Urinary bladder (tissue), 4 donors: Measurements from ENCODE around the gene ATXN1. TPM values are rescaled to one million over a fixed set of nuclear protein-coding genes. Genes with fewer than 3 reads are reported as not detected.

ENCODE experiments used
- DNase-seq: peaks from one replicate; pipeline ENCODE4 v3.0.0-alpha.2; 2015; ENCODE audit errors: extremely low spot score
- H3K27ac ChIP-seq: one replicate; pipeline ENCODE4 v1.5.1; 2013; ENCODE audit warnings: low read depth, mild to moderate bottlenecking, moderate library complexity
- H3K36me3 ChIP-seq: one replicate; pipeline ENCODE4 v1.6.1; 2013; ENCODE audit warnings: mild to moderate bottlenecking, moderate library complexity; ENCODE audit not compliant: insufficient read depth
- H3K4me1 ChIP-seq: one replicate; pipeline ENCODE4 v1.6.1; 2013; ENCODE audit warnings: mild to moderate bottlenecking, moderate library complexity; ENCODE audit not compliant: insufficient read depth
- H3K4me3 ChIP-seq: one replicate; pipeline ENCODE4 v1.5.1; 2013; ENCODE audit warnings: low read depth, low read length
- WGBS: extraction: QIAGEN DNeasy Blood & Tissue Kit; methylation state at CpG from one replicate; pipeline ENCODE4 v1.1.7; 2013; 5-methylcytosine and 5-hydroxymethylcytosine counted together
- polyA plus RNA-seq: library from polyadenylated mRNA; stranded (reverse); fragments of 200-250 nt; gene quantifications from one replicate; pipeline ENCODE4 v1.2.3, GENCODE V29; 2013
- total RNA-seq: library from RNA; depleted of rRNA; stranded (reverse); fragments of >200 nt; gene quantifications from one replicate; pipeline ENCODE4 v1.2.3, GENCODE V29; 2014
- donor health status: healthy with polysubstance abuse.
- donor health status: healthy.

ATXN1 gene
- total and polyA plus RNA-seq, 2 donors = 15.8 to 137 TPM

DNA sequence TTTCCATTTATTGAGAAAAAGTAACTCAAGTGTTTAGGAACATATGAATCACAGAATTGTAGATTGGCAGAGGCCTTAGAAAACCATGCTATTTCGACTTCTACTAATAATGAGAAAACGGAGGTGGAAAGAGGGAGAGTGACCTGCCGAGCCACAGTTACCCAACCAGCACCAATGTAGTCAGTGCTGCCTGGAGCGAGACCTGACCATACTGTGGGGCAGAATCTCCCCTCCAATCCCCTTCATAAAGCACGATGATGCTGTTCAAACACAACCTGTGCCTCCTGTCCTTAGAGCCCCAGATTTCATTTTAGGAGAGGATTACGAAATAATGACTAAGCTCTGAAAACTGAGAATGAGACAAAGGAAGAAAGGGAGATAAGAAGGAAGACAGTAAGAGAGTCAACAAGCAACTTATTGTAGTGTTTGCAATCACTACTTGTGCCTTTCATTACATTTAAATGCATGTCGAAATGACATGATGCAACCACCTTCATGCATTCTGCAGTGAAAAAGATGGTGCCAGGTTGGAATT lies 70.6 kb downstream of the ATXN1 start:
- H3K4me1 ChIP-seq = no peaks in the 10 kb centered on the region
- H3K4me3 ChIP-seq = no peak overlapping the region
- no peaks in the 10 kb centered on the region for H3K36me3 ChIP-seq
- no peak overlapping the region for H3K27ac ChIP-seq
- WGBS = 80% methylated on average over 7 of the region's 7 CpGs
- no peak for DNase-seq

DNA sequence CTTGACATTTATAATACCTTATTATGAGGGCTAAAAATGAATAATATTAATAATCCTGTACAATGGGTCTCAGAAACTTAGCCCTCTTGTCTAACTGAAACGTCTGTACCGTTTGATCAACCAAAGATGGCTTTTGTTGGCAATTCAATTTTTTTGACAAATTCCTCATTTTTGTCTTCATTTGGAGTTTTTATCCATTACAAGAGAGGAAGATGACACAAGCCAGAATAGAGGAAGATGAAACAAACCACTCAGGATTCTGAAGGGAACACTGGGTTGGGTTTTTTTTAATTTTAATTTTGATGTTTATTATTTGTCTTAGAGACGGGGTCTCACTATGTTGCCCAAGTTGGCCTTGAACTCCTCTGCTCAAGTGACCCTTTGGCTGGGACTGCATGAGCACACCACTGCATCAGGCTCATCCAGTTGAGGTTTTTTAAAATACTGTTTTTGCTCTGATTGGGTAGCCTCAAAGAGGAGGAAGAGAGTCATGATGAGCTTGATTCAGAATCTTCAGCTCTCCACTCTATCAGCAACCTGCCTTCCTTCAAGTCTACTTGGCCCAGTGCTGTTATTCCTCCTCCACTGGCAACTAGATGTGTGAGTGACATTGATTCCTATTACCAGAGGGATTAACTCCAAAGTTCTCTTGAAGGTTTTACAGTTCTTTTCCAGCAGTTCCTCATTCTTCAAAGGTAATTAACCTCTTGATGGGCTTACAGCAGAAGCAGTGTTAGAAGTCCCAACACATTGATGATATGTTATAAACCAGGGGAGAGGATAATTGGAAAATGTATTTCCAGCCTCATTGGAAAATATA lies 71.3 kb downstream of the ATXN1 start:
- WGBS = 92% methylated on average over 3 of the region's 3 CpGs
- no peak overlapping the region for H3K27ac ChIP-seq
- no peaks in the 10 kb centered on the region for H3K4me1 ChIP-seq
- DNase-seq = no peak
- H3K4me3 ChIP-seq = no peak overlapping the region
- H3K36me3 ChIP-seq = no peaks in the 10 kb centered on the region

DNA sequence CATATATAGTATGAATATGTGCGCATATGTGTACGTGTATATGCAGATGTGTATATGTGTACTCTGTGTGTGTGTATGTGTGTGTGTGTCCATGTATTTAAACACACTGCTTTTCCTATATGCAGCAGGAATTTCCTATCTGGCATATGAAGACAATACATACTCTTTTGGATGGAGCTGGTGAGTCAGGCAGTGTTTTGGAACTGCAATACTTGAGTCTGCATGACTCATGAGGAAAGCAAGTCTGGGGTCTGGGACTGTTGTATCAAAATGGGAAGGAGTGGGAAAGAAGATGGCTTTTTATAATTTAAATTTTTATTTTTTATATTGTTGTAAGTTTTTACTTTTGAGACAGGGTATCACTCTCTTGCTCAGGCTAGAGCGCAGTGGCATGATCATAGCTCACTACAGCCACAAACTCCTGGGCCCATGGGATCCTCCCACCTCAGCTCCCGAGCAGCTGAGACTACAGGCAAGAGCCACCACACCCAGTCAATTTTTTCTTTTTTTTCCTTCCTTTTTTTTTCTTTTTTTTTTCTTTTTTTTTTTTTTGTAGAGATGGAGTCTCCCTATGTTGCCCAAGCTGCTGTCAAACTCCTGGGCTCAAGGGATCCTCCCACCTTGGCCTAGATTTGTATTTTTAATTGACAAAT lies 72.2 kb downstream of the ATXN1 start:
- Histone ChIP-seq H3K4me3 (no peak overlapping the region), H3K27ac (no peak overlapping the region), H3K4me1 (peaks cover 2% of the 10 kb centered on the region), H3K36me3 (no peaks in the 10 kb centered on the region)
- 85% methylated on average over 4 of the region's 4 CpGs for WGBS
- no peak for DNase-seq

DNA sequence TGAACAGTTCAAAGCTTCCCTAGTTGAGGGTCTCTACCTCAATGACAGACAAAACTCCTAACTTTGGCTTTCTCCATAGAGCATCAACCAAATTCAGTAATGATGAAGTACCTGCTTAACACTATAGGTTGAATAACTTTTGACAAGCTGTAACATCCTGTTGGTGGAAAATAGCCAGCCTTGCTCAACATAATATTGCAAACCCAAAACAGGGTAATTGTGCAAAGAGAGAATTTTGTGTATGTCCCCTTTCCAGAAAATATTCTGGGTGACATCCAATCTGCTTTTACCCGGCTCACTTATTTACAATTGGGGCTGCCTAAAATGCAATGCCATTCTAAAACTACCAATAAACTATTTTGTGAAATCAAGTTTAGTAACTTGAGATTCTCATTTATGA lies 72.8 kb downstream of the ATXN1 start:
- no peak for DNase-seq
- Histone ChIP-seq H3K4me3 (no peak overlapping the region), H3K36me3 (no peaks in the 10 kb centered on the region), H3K27ac (no peak overlapping the region), H3K4me1 (peaks cover 2% of the 10 kb centered on the region)
- WGBS = 79% methylated on average over 1 of the region's 1 CpG

DNA sequence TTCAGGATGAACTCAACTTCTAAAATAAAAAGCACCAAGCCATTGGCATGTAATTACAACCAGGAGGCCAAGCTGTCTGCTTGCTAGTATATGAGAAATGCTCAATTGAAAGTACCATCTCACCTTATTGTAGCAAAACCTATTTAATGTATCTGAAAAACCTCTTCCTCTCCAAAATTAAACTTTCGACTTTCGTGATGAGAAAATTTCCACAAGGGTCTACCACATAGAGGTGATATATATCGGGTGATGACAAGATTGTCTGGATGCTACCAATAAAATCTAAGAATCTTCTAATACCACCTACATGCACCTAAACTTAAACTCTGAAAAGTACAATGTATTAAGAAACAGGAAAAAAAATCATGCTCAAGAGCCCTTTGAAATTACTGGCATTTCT lies 74.2 kb downstream of the ATXN1 start:
- WGBS = 88% methylated on average over 3 of the region's 3 CpGs
- no peak overlapping the region for H3K27ac ChIP-seq
- no peaks in the 10 kb centered on the region for H3K36me3 ChIP-seq
- no peak for DNase-seq
- H3K4me1 ChIP-seq = peaks cover 2% of the 10 kb centered on the region
- H3K4me3 ChIP-seq = no peak overlapping the region

DNA sequence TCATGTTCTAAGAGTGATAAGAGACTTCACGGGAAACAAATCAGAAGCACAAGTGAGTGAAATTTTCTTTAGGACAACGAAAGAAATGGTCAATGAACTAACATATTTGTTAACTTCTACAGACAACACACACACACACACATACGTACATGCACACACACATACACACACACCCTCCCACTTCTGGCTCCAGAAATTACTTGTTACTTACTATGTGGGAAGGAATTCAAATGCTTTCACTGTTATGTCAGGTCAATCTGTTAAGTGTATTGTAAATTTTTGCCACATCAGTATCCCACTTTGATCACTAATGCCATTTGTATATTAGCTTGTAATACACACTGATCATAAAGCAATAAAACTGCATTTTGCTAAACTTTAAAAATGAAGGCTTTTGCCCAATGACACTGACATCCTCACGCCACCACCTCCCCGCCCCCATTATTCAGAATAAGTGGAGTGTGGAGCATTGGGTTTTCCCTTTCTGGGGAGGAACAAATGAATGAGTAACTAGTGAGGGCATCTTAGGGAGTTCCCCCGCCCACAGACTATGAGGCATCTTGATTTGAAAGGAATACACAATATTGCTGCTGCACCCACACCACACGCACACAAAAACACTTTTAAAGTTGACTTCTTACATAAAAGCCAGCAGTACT lies 76.2 kb downstream of the ATXN1 start:
- H3K27ac ChIP-seq = no peak overlapping the region
- 91% methylated on average over 7 of the region's 7 CpGs for WGBS
- peaks cover 3% of the 10 kb centered on the region for H3K4me1 ChIP-seq
- H3K36me3 ChIP-seq = no peaks in the 10 kb centered on the region
- no peak overlapping the region for H3K4me3 ChIP-seq
- DNase-seq = no peak

DNA sequence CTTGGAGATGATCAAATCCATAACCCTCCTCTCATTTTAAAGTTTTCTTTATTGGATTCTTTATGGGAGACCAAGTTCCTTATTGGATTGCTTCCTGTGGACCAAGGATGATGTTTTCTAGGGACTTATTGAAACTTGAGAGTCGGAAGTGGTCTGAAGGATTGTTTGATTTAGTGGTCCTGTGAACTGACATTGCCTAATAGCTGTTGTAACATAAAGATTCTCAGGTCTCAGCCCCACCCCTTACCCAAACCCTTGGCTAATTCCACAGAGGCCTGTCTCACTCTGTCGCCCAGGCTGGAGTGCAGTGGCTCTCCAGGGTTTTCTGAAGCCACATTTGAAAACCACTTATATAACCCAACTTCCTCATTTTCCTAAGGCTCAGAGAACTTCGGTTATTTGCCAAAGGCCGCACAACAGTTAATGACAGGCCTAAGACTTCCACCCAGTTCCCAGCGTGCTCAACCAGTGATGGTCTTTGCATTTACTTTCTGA lies 77.0 kb downstream of the ATXN1 start:
- WGBS = 81% methylated on average over 5 of the region's 5 CpGs
- DNase-seq = no peak
- Histone ChIP-seq H3K27ac (no peak overlapping the region), H3K36me3 (no peaks in the 10 kb centered on the region), H3K4me1 (peaks cover 3% of the 10 kb centered on the region), H3K4me3 (no peak overlapping the region)

DNA sequence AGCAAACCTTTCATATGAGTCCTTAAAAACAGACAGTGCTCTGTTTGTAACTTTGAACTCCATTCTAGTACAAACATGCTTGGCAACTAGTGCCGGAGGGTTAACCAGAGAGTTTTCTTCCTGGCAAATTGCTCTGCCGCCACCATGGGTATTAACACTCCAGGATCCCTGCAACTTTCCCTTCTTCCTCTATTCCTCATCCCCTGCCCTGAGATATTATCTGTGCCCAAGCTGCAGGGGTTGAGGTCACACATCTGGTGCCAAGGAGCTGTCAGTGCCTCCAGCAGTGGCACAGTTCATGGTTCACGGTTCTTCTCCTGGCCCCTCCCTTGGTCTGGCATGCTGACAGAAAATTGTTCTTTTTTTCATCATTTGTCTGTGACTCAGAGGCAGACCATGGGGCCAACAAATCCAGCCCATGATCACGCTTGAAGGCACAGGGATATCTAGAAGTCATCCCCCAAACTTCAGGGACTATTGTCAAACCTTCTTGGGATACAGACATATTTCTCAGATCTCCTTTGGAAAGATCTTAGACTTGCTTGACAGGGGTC lies 77.5 kb downstream of the ATXN1 start:
- Histone ChIP-seq H3K4me3 (no peak overlapping the region), H3K4me1 (peaks cover 3% of the 10 kb centered on the region), H3K27ac (no peak overlapping the region), H3K36me3 (no peaks in the 10 kb centered on the region)
- 44% methylated on average over 4 of the region's 4 CpGs for WGBS
- DNase-seq = no peak

DNA sequence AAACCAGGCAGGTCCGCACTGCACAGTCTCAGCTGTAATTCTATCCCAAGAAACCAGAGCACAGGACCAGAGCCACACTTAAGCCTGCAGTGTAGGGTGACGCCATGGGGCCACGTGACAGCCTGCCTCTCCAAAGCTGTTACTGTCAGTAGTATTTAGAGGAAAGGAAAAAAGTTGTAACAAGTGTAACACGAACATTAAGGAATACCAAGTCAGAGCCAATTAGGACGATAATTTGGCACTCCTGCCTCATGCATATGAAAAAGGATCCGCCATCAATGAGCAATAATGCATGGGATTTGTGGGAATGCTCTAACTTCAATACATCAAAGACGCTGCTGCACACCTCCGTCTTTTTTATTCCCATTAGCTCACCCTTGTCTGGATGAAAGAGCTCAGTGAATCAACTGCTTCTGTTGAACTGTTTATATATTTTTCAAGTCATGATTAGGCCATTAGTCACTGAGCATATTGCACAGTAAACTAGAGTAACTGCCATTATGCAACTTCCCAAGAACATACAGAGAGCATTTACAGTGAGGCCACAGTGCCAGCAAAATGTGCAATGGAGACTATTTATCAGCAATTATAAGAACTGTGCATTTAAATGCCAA lies 79.9 kb downstream of the ATXN1 start:
- no peak for DNase-seq
- Histone ChIP-seq H3K4me3 (no peak overlapping the region), H3K4me1 (peaks cover 5% of the 10 kb centered on the region), H3K27ac (no peak overlapping the region), H3K36me3 (no peaks in the 10 kb centered on the region)
- 80% methylated on average over 8 of the region's 8 CpGs for WGBS

DNA sequence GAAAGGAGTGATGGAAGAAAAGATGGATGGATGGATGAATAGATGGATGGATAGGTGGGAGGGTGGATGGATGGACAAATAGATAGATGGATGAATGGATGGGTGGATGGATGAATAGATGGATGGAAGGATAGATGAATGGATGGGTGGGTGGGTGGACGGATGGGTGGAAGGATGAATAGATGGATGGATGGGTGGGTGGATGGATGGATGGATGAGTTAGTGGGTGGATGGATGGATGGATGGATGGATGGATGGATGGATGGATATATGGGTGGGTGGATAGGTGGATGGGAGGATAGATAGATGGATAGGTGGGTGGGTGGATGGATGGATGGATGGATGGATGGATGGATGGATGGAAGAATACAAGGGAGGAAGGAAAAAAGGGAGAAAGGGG lies 82.2 kb downstream of the ATXN1 start:
- no peak overlapping the region for H3K4me3 ChIP-seq
- H3K27ac ChIP-seq = no peak overlapping the region
- 98% methylated on average over 1 of the region's 1 CpG for WGBS
- no peak for DNase-seq
- peaks cover 3% of the 10 kb centered on the region for H3K4me1 ChIP-seq
- H3K36me3 ChIP-seq = no peaks in the 10 kb centered on the region

DNA sequence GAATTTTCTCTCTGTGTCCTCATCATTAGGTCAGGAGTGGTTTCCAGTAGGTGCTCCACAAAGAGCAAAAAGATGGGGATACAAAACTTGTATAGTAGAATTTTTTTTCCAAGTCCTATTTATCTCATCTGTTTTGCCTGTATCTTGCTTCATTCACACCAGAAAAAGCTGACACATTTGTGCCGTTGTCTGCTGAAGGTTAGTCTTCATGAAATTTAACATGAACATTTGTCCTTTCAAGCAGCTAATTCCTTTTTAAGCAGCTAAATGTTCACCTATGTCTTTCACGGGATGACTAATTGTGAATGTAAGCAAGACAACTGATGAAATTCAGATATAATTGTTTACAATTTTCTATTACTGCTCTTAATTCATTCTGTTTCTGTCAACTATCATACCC lies 83.8 kb downstream of the ATXN1 start:
- WGBS = 36% methylated on average over 2 of the region's 2 CpGs

DNA sequence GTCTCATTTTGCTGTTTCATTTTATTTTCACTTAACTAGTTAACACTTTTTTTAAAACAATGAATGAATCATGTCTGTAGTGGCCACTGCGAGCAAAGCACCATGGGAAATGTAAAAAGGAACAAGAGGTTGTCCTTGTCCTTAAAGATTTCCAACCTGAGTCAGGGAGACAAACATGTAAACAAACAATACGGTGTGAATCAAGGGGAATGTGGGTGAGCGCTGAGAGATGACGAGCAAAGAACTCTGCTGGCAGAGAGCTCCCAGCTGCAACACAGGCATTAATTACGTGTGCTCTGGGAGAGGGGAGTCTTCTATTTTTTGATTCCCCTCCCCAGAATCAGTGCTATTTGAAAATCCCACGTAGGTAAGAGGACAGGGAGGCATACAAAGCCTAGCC lies 84.3 kb downstream of the ATXN1 start:
- WGBS = 32% methylated on average over 6 of the region's 6 CpGs
- H3K36me3 ChIP-seq = no peaks in the 10 kb centered on the region
- no peak for DNase-seq
- no peak overlapping the region for H3K4me3 ChIP-seq
- H3K27ac ChIP-seq = no peak overlapping the region
- peaks cover 3% of the 10 kb centered on the region for H3K4me1 ChIP-seq

More for the DNA sequence above, 83.8 kb downstream of the ATXN1 start:
- Histone ChIP-seq H3K4me3 (no peak overlapping the region), H3K27ac (no peak overlapping the region), H3K36me3 (no peaks in the 10 kb centered on the region), H3K4me1 (peaks cover 3% of the 10 kb centered on the region)
- no peak for DNase-seq

DNA sequence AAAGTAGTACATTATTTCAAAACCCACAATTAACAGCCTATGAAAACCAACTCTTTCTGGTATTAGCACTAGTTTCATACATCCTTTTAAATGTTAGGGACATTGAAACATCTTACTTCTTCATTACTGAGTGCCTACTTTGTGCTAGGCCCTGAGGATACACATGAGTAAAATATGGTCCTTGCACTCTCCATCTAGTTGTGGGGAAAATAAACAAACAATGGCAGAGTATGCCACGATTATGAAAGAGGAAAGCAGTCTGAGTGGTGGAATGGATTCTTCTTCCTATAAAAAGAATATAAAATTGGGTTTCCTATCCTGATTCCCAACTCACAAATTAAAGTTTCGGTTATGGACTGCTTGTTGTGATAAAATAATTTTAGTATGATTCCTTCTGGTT lies 84.9 kb downstream of the ATXN1 start:
- DNase-seq = no peak
- WGBS = 51% methylated on average over 2 of the region's 2 CpGs
- no peak overlapping the region for H3K4me3 ChIP-seq
- H3K36me3 ChIP-seq = no peaks in the 10 kb centered on the region
- no peak overlapping the region for H3K27ac ChIP-seq
- peaks cover 2% of the 10 kb centered on the region for H3K4me1 ChIP-seq
